K562 (cell line): ENCODE results near the gene DCAKD. TPM values are rescaled to one million over a fixed set of nuclear protein-coding genes. Genes with fewer than 3 reads are reported as not detected.

Experiments used
- ATAC-seq: fragments of 200-7000 bp; cut with Tn5 transposase; 3 replicates; pipeline ENCODE4 v1.9.1; 2020; ENCODE audit warnings: moderate library complexity
- BruUV-seq: library from RNA; stranded (reverse); fragments of 400-500 nt; replicated peaks from 2 replicates; lab custom pipeline; 2021; lab: Mats Ljungman, UMichigan
- CTCF ChIA-PET: fragments of 300-600 bp; formaldehyde crosslinking; extraction: SDS; loops from one replicate; lab custom pipeline; 2021; ENCODE audit warnings: low intra/inter-chr PET ratio; lab: Yijun Ruan, JAX
- POLR2A ChIA-PET: fragments of 300-600, 350-650 bp; sonication (Branson Sonifier 250); formaldehyde crosslinking; extraction: SDS; loops from one replicate; lab custom pipeline; 2021; ENCODE audit warnings: antibody characterized with exemption, inconsistent platforms; lab: Yijun Ruan, JAX
- DNase-seq, 4 experiments: peaks; one replicate each; pipeline versions ENCODE4 v3.0.0 to v3.0.0-alpha.2; 2011 to 2018; ENCODE audit warnings: low spot score in 3 of 4, mixed read lengths in 3 of 4; ENCODE audit errors: extremely low read depth in 1 of 4
- FAIRE-seq: peaks from 2 replicates; lab custom pipeline; 2011; peaks lifted over from hg19 to GRCh38; lab: Jason Lieb, UNC
- H2AFZ ChIP-seq: 2 replicates; pipeline ENCODE4 v1.6.0; 2011; ENCODE audit warnings: low read depth, low read length, control low read depth, inconsistent platforms
- H3K27ac ChIP-seq: fragments of 200-600 bp; 3 replicates; pipeline ENCODE4 v1.8.0; 2011; ENCODE audit warnings: low read depth, mild to moderate bottlenecking, control low read depth, inconsistent platforms, low read length, moderate library complexity, mixed read lengths; ENCODE audit errors: extremely low read depth
- H3K27me3 ChIP-seq, 2 experiments: fragments of 300-600 bp in 1 of 2; 2 replicates in 1 of 2; 3 replicates in 1 of 2; pipeline versions ENCODE4 v1.6.0 to v1.8.0; 2011; ENCODE audit warnings: inconsistent platforms in 2 of 2, low read length in 2 of 2, mild to moderate bottlenecking in 1 of 2, mixed read lengths in 1 of 2, moderate library complexity in 1 of 2; ENCODE audit not compliant: control insufficient read depth in 2 of 2, insufficient read depth in 2 of 2
- H3K36me3 ChIP-seq: fragments of 300-600 bp; 3 replicates; pipeline ENCODE4 v1.8.0; 2011; ENCODE audit warnings: mild to moderate bottlenecking, low read length, inconsistent platforms; ENCODE audit not compliant: control insufficient read depth, insufficient read depth
- H3K4me1 ChIP-seq, 2 experiments: fragments of 200-600 bp in 1 of 2; replicated peaks in 1 of 2; 2 replicates in 1 of 2; 3 replicates in 1 of 2; pipeline versions ENCODE4 v1.5.1 to v1.8.0; 2011; ENCODE audit warnings: inconsistent platforms in 2 of 2, low read length in 2 of 2, mild to moderate bottlenecking in 1 of 2, mixed read lengths in 1 of 2, moderate library complexity in 1 of 2; ENCODE audit not compliant: control insufficient read depth in 2 of 2, insufficient read depth in 2 of 2
- H3K4me2 ChIP-seq: 2 replicates; pipeline ENCODE4 v1.6.1; 2011; ENCODE audit warnings: low read length, control low read depth, inconsistent platforms, mixed read lengths; ENCODE audit not compliant: insufficient read depth
- H3K4me3 ChIP-seq: fragments of 200-600 bp; sonication (generic), shearing (Covaris generic); 2 replicates; pipeline ENCODE4 v1.5.1; 2016; ENCODE audit warnings: control low read depth, inconsistent platforms
- H3K79me2 ChIP-seq: fragments of 200-600 bp; 3 replicates; pipeline ENCODE4 v1.8.0; 2011; ENCODE audit warnings: low read length, inconsistent platforms; ENCODE audit not compliant: control insufficient read depth, insufficient read depth
- H3K9ac ChIP-seq, 2 experiments: 2 replicates each; pipeline versions ENCODE4 v1.6.0 to v1.6.1; 2011; ENCODE audit warnings: low read depth in 2 of 2, low read length in 2 of 2, control low read depth in 1 of 2, inconsistent platforms in 1 of 2, mild to moderate bottlenecking in 1 of 2, mixed read lengths in 1 of 2; ENCODE audit not compliant: insufficient read depth in 1 of 2
- H3K9me1 ChIP-seq: one replicate; pipeline ENCODE4 v1.6.0; 2011; ENCODE audit warnings: inconsistent platforms, mild to moderate bottlenecking, low read length, moderate library complexity; ENCODE audit not compliant: control insufficient read depth, insufficient read depth
- H3K9me3 ChIP-seq: replicated peaks from 2 replicates; pipeline ENCODE4 v1.5.1; 2011; ENCODE audit warnings: low read depth, low read length, inconsistent platforms; ENCODE audit not compliant: control insufficient read depth, insufficient read depth
- H4K20me1 ChIP-seq: replicated peaks from 2 replicates; pipeline ENCODE4 v1.6.1; 2011; ENCODE audit warnings: low read length, inconsistent platforms, mixed read lengths; ENCODE audit not compliant: control insufficient read depth, insufficient read depth
- CXXC5 ChIP-seq: fragments of 250-450 bp; sonication (Bioruptor Pico); IDR thresholded peaks from 2 replicates; pipeline ENCODE4 v1.8.0; 2022; ENCODE audit warnings: inconsistent platforms, mild to moderate bottlenecking, moderate library complexity
- FOXJ3 ChIP-seq: sonication (generic); formaldehyde crosslinking; IDR thresholded peaks from 2 replicates; pipeline ENCODE4 v1.4.0; 2020; ENCODE audit warnings: mild to moderate bottlenecking, missing genetic modification reagents
- MTA1 ChIP-seq: fragments of 450-650 bp; IDR thresholded peaks from 2 replicates; pipeline ENCODE4 v1.6.1; 2017; ENCODE audit warnings: borderline replicate concordance
- PCBP2 ChIP-seq: fragments of 200-400 bp; formaldehyde crosslinking; IDR thresholded peaks from 2 replicates; pipeline ENCODE4 v1.6.1; 2018; ENCODE audit warnings: low read length, low read depth, mild to moderate bottlenecking, moderate library complexity; ENCODE audit not compliant: poor library complexity, severe bottlenecking
- POLR3G ChIP-seq: IDR thresholded peaks from 2 replicates; pipeline ENCODE4 v1.6.1; 2011; ENCODE audit not compliant: insufficient read length, insufficient replicate concordance; ENCODE audit errors: extremely low read depth
- RB1 ChIP-seq: fragments of 450-650 bp; IDR thresholded peaks from 2 replicates; pipeline ENCODE4 v1.6.1; 2017; ENCODE audit warnings: low read depth, mild to moderate bottlenecking
- WGBS: fragments of 100-300 bp; shearing (Covaris generic); methylation state at CpG from one replicate; pipeline ENCODE4 v1.1.6; 2016; ENCODE audit warnings: low coverage, mixed read lengths; ENCODE audit not compliant: insufficient coverage; ENCODE audit errors: missing lambda C conversion rate; 5-methylcytosine and 5-hydroxymethylcytosine counted together
- in situ Hi-C: fragments of 300-500 bp; cut with MboI; formaldehyde crosslinking; loops from 4 replicates; pipeline ENCODE4 v1.15.0; 2018; ENCODE audit warnings: inconsistent platforms, mixed read lengths
- intact Hi-C: fragments of 100-400 bp; cut with micrococcal nuclease; formaldehyde crosslinking; loops from 2 replicates; pipeline ENCODE4 v1.14.2; 2022
- polyA plus RNA-seq, 8 experiments: library from polyadenylated mRNA; depleted of rRNA in 4 of 8; stranded (reverse) in 5 of 8; unstranded in 3 of 8; fragments of >200 nt; fragmentation: Nextera tagmentation in 2 of 8; fragmentation: Illumina TruSeq in 1 of 8; extraction: Ambion mirVana in 2 of 8; extraction: Trizol in 1 of 8; gene quantifications; 2 replicates each; pipeline versions ENCODE4 v1.2.1 to v1.2.3, GENCODE V29; 2011 to 2014; ENCODE audit warnings: inconsistent platforms in 1 of 8, missing spikeins in 1 of 8
- total RNA-seq, 7 experiments: library from RNA; depleted of rRNA in 6 of 7; stranded (reverse); fragments of >200 nt in 6 of 7; fragmentation: Illumina TruSeq in 2 of 7; extraction: Trizol in 2 of 7; gene quantifications; 2 replicates each; pipeline versions ENCODE4 v1.2.1 to v1.2.3, GENCODE V29; 2011 to 2021; ENCODE audit warnings: low replicate concordance in 1 of 7
- TF ChIP-seq, protein P1 (sequence below): fragments of 450-650 bp; formaldehyde crosslinking; IDR thresholded peaks from 2 replicates; pipeline ENCODE4 v1.4.0; 2020; ENCODE audit warnings: mild to moderate bottlenecking, moderate library complexity
- TF ChIP-seq, protein P2 (sequence below): conservative IDR thresholded peaks from 2 replicates; pipeline ENCODE4 v1.6.1; 2011; ENCODE audit warnings: low read depth, mild to moderate bottlenecking, low read length; ENCODE audit not compliant: control insufficient read depth
- TF ChIP-seq, protein P3 (sequence below): fragments of 250-450 bp; sonication (Bioruptor Pico); IDR thresholded peaks from 2 replicates; pipeline ENCODE4 v1.4.0; 2020; ENCODE audit warnings: borderline replicate concordance
- TF ChIP-seq, protein P4 (sequence below), 2 experiments: fragments of 200-800 bp in 1 of 2; sonication (Bioruptor generic) in 1 of 2; sonication (generic) in 1 of 2; formaldehyde crosslinking in 1 of 2; IDR thresholded peaks in 1 of 2; conservative IDR thresholded peaks in 1 of 2; 2 replicates each; pipeline versions ENCODE4 v1.5.0 to v1.6.1; 2016 to 2020; ENCODE audit warnings: missing compliant biosample characterization in 1 of 2, missing genetic modification characterization in 1 of 2, missing genetic modification reagents in 1 of 2

DCAKD gene
- total and polyA plus RNA-seq, 9 of the 15 experiments (the other 6 are each of a cell fraction or from before 2014, with no cell fraction given) = 7.9 to 35.5 (median 21.4) TPM

DNA sequence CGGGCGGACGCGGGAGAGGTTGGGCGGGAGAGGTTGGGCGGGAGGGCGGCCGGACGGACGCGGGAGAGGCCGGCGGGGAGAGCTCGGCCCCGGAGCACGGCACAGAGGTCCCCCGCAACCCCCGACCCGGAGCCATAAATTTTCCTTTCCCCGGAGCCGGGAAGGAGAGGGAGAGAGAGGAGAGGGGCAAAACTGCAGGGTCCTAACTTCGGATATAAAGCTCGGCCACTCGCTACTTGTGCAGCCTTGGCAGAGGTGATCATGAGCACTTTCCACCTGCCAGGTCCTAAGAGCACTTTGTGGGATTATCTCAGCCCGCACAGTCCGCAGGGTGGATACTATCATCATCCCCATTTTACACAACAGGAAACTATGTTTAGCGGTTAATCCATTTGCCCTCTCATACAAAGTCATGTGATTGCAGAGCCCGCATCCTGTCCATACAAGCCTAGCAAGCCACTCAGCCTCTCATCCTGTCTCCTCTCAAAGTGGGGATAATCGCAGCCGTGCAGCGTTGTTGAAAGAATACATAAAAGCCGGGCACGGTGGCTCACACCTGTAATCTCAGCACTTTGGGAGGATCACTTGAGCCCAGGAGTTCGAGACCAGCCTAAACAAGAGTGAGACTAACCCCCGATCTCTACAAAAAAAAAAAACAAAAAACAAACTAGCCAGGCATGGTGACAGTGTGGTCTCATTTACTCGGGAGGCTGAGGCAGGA lies 780 bp upstream of the DCAKD start:
- FAIRE-seq (peak; percentile 44), DNase-seq (peak; percentile 49 to 76 (median 64)), ATAC-seq (peak; percentile 6)
- Histone ChIP-seq H3K79me2 (peaks cover 47% of the 10 kb centered on the region), H4K20me1 (no peaks in the 10 kb centered on the region), H3K9ac (peak overlapping the region; percentile 80), H3K36me3 (peaks cover 9% of the 10 kb centered on the region; the same call in 1 of the 3 replicates), H3K4me3 (peak overlapping the region; percentile 42), H3K9me3 (no peaks in the 10 kb centered on the region), H3K4me1 (peaks cover 12 to 19% of the 10 kb centered on the region in 2 experiments), H2AFZ (peak overlapping the region; percentile 73), H3K4me2 (peak overlapping the region; percentile 91), H3K27me3 (no peaks in the 10 kb centered on the region), H3K9me1 (no peaks in the 10 kb centered on the region), H3K27ac (peak overlapping the region; percentile 82)
- ChIA-PET POLR2A (interaction anchor here (1.0 to 5.0 kb wide), 3 partner anchors 10 to 98 kb away, joined by 3 to 47 read pairs (median 5); partner anchors contain the start of gene NMT1), CTCF (no interaction called here)
- WGBS = 13% methylated on average over 13 of the region's 36 CpGs
- in situ Hi-C loops = no loop called here
- intact Hi-C loops = no loop called here
- BruUV-seq = TSS peak; percentile 88
- no peak for TF ChIP-seq FOXJ3
- TF ChIP-seq, protein P1, sequence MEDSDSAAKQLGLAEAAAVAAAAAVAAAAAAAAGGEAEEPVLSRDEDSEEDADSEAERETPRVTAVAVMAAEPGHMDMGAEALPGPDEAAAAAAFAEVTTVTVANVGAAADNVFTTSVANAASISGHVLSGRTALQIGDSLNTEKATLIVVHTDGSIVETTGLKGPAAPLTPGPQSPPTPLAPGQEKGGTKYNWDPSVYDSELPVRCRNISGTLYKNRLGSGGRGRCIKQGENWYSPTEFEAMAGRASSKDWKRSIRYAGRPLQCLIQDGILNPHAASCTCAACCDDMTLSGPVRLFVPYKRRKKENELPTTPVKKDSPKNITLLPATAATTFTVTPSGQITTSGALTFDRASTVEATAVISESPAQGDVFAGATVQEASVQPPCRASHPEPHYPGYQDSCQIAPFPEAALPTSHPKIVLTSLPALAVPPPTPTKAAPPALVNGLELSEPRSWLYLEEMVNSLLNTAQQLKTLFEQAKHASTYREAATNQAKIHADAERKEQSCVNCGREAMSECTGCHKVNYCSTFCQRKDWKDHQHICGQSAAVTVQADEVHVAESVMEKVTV = no peak
- TF ChIP-seq, protein P2, sequence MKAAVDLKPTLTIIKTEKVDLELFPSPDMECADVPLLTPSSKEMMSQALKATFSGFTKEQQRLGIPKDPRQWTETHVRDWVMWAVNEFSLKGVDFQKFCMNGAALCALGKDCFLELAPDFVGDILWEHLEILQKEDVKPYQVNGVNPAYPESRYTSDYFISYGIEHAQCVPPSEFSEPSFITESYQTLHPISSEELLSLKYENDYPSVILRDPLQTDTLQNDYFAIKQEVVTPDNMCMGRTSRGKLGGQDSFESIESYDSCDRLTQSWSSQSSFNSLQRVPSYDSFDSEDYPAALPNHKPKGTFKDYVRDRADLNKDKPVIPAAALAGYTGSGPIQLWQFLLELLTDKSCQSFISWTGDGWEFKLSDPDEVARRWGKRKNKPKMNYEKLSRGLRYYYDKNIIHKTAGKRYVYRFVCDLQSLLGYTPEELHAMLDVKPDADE = peak; percentile 82; the same call in 1 of the 2 replicates
- TF ChIP-seq, protein P3, sequence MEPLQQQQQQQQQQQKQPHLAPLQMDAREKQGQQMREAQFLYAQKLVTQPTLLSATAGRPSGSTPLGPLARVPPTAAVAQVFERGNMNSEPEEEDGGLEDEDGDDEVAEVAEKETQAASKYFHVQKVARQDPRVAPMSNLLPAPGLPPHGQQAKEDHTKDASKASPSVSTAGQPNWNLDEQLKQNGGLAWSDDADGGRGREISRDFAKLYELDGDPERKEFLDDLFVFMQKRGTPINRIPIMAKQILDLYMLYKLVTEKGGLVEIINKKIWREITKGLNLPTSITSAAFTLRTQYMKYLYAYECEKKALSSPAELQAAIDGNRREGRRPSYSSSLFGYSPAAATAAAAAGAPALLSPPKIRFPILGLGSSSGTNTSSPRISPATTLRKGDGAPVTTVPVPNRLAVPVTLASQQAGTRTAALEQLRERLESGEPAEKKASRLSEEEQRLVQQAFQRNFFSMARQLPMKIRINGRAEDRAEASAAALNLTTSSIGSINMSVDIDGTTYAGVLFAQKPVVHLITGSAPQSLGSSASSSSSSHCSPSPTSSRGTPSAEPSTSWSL (CRISPR knock-in tag) = no peak
- TF ChIP-seq, protein P4, sequence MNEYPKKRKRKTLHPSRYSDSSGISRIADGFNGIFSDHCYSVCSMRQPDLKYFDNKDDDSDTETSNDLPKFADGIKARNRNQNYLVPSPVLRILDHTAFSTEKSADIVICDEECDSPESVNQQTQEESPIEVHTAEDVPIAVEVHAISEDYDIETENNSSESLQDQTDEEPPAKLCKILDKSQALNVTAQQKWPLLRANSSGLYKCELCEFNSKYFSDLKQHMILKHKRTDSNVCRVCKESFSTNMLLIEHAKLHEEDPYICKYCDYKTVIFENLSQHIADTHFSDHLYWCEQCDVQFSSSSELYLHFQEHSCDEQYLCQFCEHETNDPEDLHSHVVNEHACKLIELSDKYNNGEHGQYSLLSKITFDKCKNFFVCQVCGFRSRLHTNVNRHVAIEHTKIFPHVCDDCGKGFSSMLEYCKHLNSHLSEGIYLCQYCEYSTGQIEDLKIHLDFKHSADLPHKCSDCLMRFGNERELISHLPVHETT (CRISPR knock-in tag; conservative IDR thresholded peaks at IDR 0.05 in 1 of 2, IDR thresholded peaks at IDR 0.05 in 1 of 2) = peak in 1 of 2 experiments; percentile 30; a peak in 2 of 4 replicates
- TF ChIP-seq POLR3G = no peak
- TF ChIP-seq PCBP2 = no peak
- no peak for TF ChIP-seq MTA1
- no peak for TF ChIP-seq RB1
- peak; percentile 51 for TF ChIP-seq CXXC5
